Effector memory CD8-positive, alpha-beta T cell (primary cell): ENCODE data around the gene WIPF2.

Source experiments
- ATAC-seq: fragments of 150-1000 bp; cut with Tn5 transposase; replicated peaks from 2 replicates; pipeline ENCODE4 v1.10.0; 2021; ENCODE audit warnings: mild to moderate bottlenecking, moderate library complexity
- DNase-seq, 3 experiments: peaks; one replicate each; pipeline ENCODE4 v3.0.0; 2021
- H3K27ac Mint-ChIP-seq, 2 donors: one replicate each; pipeline ENCODE4 v1.8.0; 2022; ENCODE audit warnings: mild to moderate bottlenecking in 2 of 2, mixed read lengths in 2 of 2, moderate library complexity in 2 of 2
- H3K27me3 Mint-ChIP-seq, 2 donors: one replicate each; pipeline ENCODE4 v1.8.0; 2022; ENCODE audit warnings: mixed read lengths in 2 of 2
- H3K36me3 Mint-ChIP-seq: one replicate; pipeline ENCODE4 v1.8.0; 2022; ENCODE audit warnings: mild to moderate bottlenecking, moderate library complexity, mixed read lengths; ENCODE audit not compliant: insufficient read depth
- H3K4me1 Mint-ChIP-seq, 2 donors: one replicate each; pipeline ENCODE4 v1.8.0; 2022; ENCODE audit warnings: low read depth in 2 of 2, mixed read lengths in 2 of 2
- H3K4me3 Mint-ChIP-seq, 2 donors: one replicate each; pipeline ENCODE4 v1.8.0; 2022; ENCODE audit warnings: mild to moderate bottlenecking in 2 of 2, mixed read lengths in 2 of 2, moderate library complexity in 2 of 2
- H3K9me3 Mint-ChIP-seq, 2 donors: one replicate each; pipeline ENCODE4 v1.8.0; 2022; ENCODE audit warnings: mixed read lengths in 2 of 2
- total RNA-seq, 9 experiments: gene quantifications; one replicate each; lab custom pipeline; 2026; lab: John Stamatoyannopoulos, UW

The WIPF2 gene
- 53.1 to 79.3 (median 63.9) reads per million in 9 experiments for total RNA-seq

DNA sequence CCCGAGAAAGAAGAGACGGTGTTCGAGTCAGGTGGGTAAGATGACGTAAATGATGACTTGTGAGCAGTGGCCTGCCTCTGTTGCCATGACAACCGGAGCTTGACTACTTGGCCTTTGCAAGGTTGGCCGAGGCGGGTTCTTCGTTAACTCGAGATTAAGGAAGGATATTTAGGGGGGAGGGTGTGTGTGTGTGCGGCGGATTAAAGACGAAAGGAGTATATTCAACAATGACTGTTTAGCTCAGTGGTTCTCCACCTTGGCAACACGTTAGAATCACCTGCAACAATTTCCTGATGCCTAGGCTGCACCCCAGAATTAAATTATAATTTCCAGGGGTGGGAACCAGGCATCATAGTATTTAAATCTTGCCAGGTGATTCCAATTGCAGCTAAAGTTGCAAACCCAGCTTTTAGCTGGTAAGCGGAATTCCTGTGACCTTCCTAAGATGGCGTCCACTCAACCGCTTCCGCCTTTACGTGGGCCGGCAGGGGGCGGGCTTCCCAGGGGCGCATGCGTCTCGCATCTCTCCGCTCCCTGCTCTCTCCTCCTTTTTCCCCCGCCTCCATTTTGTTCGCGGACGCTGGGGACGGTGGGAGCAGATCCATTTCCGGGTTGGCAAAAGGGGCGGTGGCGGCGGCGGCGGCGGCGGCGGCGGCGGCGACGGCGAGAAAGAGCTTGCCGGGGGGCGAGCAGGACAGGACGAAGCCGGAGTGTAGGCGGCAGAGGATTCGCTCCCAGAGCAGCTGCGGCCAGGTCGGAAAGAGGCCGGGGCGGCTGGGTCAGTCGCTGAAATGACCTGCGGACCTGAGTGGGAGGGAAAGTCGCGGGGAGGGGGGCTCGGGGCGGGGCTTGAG is at the start of gene WIPF2:
WIPF2 (plus strand) TSS at position 565 of the 854 bp plus-strand sequence. CDS start 37,156 bp downstream, outside the sequence.
- no peaks in the 10 kb centered on the region for H3K27me3 Mint-ChIP-seq
- H3K36me3 Mint-ChIP-seq, result peaks cover 29% of the 10 kb centered on the region
- peak within 1 kb of the TSS; percentile 99 for H3K27ac Mint-ChIP-seq
- DNase-seq, result peak; percentile 95 to 97 (median 96)
- ATAC-seq, result peak; percentile 88
- no peaks in the 10 kb centered on the region for H3K9me3 Mint-ChIP-seq
- peak within 1 kb of the TSS; percentile 83 to 95 for H3K4me3 Mint-ChIP-seq
- peaks cover 14 to 36% of the 10 kb centered on the region in 2 donors for H3K4me1 Mint-ChIP-seq

GRCh38 chr17:40170325-40170724 is 48.8 kb upstream of the WIPF2 start:
- Mint-ChIP-seq H3K9me3 (no peaks in the 10 kb centered on the region), H3K27ac (no peak overlapping the region), H3K4me1 (peaks cover 8% of the 10 kb centered on the region in 2 donors), H3K4me3 (no peak overlapping the region), H3K27me3 (no peaks in the 10 kb centered on the region), H3K36me3 (peaks cover 79% of the 10 kb centered on the region)
- DNase-seq (no peak), ATAC-seq (no peak)

DNA sequence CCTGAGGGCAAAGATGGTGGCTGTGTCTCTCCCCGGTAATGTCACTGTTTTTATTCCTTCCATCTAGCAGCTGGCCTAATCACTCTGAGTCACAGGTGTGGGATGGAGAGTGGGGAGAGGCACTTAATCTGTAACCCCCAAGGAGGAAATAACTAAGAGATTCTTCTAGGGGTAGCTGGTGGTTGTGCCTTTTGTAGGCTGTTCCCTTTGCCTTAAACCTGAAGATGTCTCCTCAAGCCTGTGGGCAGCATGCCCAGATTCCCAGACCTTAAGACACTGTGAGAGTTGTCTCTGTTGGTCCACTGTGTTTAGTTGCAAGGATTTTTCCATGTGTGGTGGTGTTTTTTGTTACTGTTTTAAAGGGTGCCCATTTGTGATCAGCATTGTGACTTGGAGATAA is 47.4 kb upstream of the WIPF2 start:
- Mint-ChIP-seq H3K27ac (peak overlapping the region in 1 of 2 donors; percentile 78), H3K4me3 (no peak overlapping the region), H3K27me3 (no peaks in the 10 kb centered on the region), H3K4me1 (peaks cover 8 to 9% of the 10 kb centered on the region in 2 donors), H3K36me3 (peaks cover 69% of the 10 kb centered on the region), H3K9me3 (no peaks in the 10 kb centered on the region)
- ATAC-seq (no peak), DNase-seq (no peak)

DNA sequence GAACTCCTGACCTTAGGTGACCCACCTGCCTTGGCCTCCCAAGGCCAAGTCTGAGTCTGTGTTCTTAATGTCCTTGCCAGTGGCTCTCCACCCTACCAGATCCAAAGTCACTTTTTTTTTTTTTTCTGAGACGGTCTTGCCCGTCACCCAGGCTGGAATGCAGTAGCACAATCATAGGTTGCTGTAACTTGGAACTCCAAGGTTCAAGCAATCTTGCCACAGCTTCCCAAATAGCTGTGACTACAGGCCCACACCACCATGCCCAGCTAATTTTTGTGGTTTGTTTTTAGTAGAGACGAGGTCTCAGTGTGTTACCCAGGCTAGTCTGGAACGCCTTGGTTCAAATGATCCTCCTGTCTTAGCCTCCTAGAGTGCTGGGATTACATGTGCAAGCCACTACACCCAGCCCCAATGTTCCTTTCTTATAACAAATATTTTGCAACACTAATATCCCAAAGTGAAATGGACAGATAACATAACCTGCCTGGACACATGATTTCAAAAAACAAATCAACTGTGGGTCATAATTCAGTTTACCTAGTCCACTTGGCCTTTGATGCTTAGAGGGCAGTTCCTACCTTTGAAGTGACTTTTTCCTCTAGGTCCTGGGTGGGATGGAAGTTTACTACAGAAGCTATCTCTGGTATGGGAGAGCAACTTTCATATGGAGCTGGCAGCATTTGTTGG is 45.9 kb upstream of the WIPF2 start:
- no peaks in the 10 kb centered on the region for H3K27me3 Mint-ChIP-seq

GRCh38 chr17:40173778-40174135 is 45.3 kb upstream of the WIPF2 start:
- H3K4me3 Mint-ChIP-seq, result no peak overlapping the region
- ATAC-seq, result no peak
- peaks cover 58% of the 10 kb centered on the region for H3K36me3 Mint-ChIP-seq
- H3K27me3 Mint-ChIP-seq, result no peaks in the 10 kb centered on the region
- no peak for DNase-seq
- no peaks in the 10 kb centered on the region for H3K9me3 Mint-ChIP-seq
- H3K4me1 Mint-ChIP-seq, result peaks cover 1 to 10% of the 10 kb centered on the region in 2 donors
- no peak overlapping the region for H3K27ac Mint-ChIP-seq

More for the DNA sequence above, 45.9 kb upstream of the WIPF2 start:
- Mint-ChIP-seq H3K27ac (no peak overlapping the region), H3K36me3 (peaks cover 63% of the 10 kb centered on the region), H3K4me1 (peaks cover 6 to 12% of the 10 kb centered on the region in 2 donors), H3K9me3 (no peaks in the 10 kb centered on the region), H3K4me3 (no peak overlapping the region)
- ATAC-seq (no peak), DNase-seq (no peak)

DNA sequence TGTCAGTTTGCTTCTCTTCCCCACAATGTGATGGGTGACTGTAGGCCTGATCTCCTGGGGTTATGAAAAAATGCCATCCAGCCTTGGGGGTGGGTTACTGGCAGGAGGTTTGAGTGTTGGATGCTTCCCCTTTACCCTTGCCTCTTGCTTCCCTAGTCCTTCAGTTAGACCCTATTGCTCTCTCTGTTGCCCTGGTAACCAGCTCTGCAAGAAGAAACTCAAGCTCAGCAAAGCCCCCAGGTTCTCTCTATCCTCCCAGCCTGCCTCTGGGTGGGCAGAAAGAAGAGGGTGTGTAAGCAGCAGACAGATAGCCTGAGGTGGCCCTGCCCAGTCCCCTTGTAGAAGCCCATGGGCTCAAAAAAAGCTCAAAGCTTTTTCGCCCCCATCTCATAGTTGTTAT is 44.6 kb upstream of the WIPF2 start:
- Mint-ChIP-seq H3K9me3 (no peaks in the 10 kb centered on the region), H3K4me1 (peaks cover 0 to 9% of the 10 kb centered on the region in 2 donors), H3K27me3 (no peaks in the 10 kb centered on the region), H3K36me3 (peaks cover 51% of the 10 kb centered on the region), H3K4me3 (no peak overlapping the region), H3K27ac (peak overlapping the region in 1 of 2 donors; percentile 38)
- ATAC-seq (no peak), DNase-seq (no peak)

GRCh38 chr17:40175928-40176753 is 43.0 kb upstream of the WIPF2 start:
- H3K27ac Mint-ChIP-seq, result no peak overlapping the region
- peaks cover 0 to 9% of the 10 kb centered on the region in 2 donors for H3K4me1 Mint-ChIP-seq
- no peaks in the 10 kb centered on the region for H3K9me3 Mint-ChIP-seq
- ATAC-seq (no peak), DNase-seq (no peak)
- no peak overlapping the region for H3K4me3 Mint-ChIP-seq
- H3K27me3 Mint-ChIP-seq, result no peaks in the 10 kb centered on the region
- H3K36me3 Mint-ChIP-seq, result peaks cover 34% of the 10 kb centered on the region

DNA sequence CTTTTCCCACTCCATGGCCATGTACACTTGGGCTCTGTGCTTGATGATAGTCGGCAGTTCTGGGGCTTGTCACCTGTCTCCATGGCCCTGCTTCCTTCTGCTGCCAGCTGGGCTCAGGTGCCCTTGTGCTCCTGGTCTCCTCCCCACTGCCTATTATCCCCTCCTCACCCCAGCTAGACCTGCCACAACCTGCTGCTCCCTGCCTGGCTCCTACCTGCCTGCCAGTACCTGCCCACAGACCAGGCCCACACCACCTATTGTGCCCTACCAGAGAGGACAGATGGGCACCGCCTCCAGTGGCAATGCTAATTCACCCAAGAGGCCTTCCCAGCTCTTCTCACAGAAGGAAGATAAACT is 42.4 kb upstream of the WIPF2 start:
- H3K9me3 Mint-ChIP-seq, result no peaks in the 10 kb centered on the region
- ATAC-seq, result no peak
- H3K27me3 Mint-ChIP-seq, result no peaks in the 10 kb centered on the region
- peaks cover 30% of the 10 kb centered on the region for H3K36me3 Mint-ChIP-seq
- DNase-seq, result no peak
- no peak overlapping the region for H3K27ac Mint-ChIP-seq
- H3K4me3 Mint-ChIP-seq, result peak overlapping the region; percentile 41 to 49
- peaks cover 0 to 9% of the 10 kb centered on the region in 2 donors for H3K4me1 Mint-ChIP-seq

DNA sequence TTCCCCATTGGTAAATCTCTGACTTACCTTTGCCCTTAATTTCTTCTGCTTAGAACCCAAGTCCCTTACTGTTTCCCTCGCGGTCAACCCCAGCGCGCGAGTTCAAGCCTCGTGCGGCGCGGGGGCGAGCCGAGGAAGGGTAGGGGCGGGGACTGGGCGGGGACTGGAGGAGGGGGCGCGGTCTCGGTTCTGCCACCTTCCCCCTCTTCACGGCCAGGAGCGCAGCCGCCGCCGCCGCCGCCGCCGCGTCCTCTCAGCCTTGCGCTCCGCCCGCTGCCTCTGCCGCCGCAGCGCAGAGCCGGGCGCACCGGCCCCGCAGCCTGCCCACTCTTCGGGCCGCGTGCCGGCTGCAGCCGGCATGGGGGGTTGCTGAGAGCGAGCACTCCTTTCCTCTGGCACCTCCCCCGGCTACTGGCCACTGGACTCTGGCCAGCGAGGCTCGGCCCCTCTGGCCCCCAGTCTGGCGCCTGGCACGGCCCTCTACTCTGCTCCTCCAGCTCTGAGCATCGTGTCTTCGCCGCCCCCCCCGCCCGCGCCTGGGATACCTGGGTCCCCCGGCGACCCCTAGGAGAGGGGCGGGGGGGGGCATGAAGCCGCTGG is 41.7 kb upstream of the WIPF2 start, which contains the start of gene RAPGEFL1:
RAPGEFL1 (plus strand) TSS at position 196 of the 600 bp plus-strand sequence; CDS start at position 588, 392 bp downstream.
- H3K27ac Mint-ChIP-seq, result no peak within 1 kb of the TSS
- peak; percentile 54 to 72 (median 68) for DNase-seq
- peak within 1 kb of the TSS; percentile 43 to 67 for H3K4me3 Mint-ChIP-seq
- H3K27me3 Mint-ChIP-seq, result no peaks in the 10 kb centered on the region
- no peaks in the 10 kb centered on the region for H3K9me3 Mint-ChIP-seq
- peaks cover 0 to 9% of the 10 kb centered on the region in 2 donors for H3K4me1 Mint-ChIP-seq
- ATAC-seq, result peak; percentile 98
- H3K36me3 Mint-ChIP-seq, result peaks cover 26% of the 10 kb centered on the region

- H3K27me3 Mint-ChIP-seq, result no peaks in the 10 kb centered on the region
- peaks cover 0 to 9% of the 10 kb centered on the region in 2 donors for H3K4me1 Mint-ChIP-seq
- ATAC-seq, result no peak
- peak overlapping the region; percentile 43 to 67 for H3K4me3 Mint-ChIP-seq
- no peak for DNase-seq
- no peaks in the 10 kb centered on the region for H3K9me3 Mint-ChIP-seq
- peaks cover 19% of the 10 kb centered on the region for H3K36me3 Mint-ChIP-seq
- H3K27ac Mint-ChIP-seq, result peak overlapping the region in 1 of 2 donors; percentile 68
Observed at GRCh38 chr17:40178021-40178601, 41.0 kb upstream of the WIPF2 start.

DNA sequence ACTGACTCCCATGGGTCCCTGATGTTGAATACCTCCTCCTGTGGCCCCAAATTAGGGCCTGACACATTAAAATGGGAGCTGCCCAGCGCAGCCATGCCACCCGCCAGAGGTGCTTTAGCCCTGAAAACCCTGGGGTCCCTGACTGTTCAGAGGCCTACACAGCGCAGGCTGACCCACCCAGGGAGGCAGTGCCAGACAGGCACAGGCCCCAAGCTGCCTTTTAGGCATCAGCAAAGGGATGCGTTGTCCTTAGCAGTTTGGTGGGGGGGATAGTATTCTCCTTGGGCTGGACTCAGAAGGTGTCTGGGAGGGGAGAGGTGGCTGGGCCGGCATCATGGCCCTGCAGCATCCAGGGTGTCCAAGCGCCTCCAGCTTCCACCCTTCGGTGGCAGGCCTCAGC is 40.4 kb upstream of the WIPF2 start:
- Mint-ChIP-seq H3K27me3 (no peaks in the 10 kb centered on the region), H3K9me3 (no peaks in the 10 kb centered on the region), H3K4me3 (peak overlapping the region; percentile 43 to 67), H3K36me3 (peaks cover 18% of the 10 kb centered on the region), H3K4me1 (peaks cover 0 to 9% of the 10 kb centered on the region in 2 donors), H3K27ac (peak overlapping the region in 1 of 2 donors; percentile 68)
- DNase-seq, result no peak
- ATAC-seq, result no peak

DNA sequence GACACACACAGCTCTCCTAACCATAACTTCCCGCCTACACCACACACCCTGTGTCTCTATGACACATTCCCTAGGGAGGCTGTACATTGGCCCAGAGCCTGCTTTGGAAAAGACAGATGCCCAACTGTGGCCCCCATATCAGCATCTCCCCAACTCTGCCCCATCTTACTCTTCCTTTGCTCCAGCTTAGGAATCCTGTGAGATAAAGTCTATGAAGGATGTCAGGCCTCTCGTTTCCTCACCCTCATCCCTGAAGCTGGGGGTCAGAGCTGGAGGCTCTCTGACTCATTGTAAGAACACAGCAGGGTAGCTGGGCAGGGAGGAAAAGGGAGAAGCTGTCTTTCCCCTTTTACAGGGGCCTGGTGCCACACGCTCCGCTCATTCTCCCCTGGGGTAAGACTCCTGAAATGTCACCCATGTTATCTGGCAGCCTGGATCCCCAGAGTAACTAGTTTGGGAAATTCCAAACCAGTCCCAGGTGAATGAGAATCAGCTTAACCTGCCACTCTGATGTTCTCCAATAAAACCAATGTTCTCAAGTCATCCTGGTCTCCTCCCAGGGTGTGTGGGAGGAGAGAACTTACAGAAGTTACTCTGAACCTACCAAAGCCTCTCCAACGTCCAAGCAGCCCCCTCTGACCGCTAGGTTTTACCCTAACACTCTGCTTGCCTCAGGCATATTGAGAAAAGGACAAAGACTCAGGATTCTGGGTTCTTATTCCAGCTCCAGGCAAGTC is 39.0 kb upstream of the WIPF2 start:
- Mint-ChIP-seq H3K9me3 (no peaks in the 10 kb centered on the region), H3K27me3 (no peaks in the 10 kb centered on the region), H3K36me3 (peaks cover 13% of the 10 kb centered on the region), H3K27ac (no peak overlapping the region), H3K4me1 (peaks cover 0 to 9% of the 10 kb centered on the region in 2 donors), H3K4me3 (no peak overlapping the region)
- ATAC-seq (no peak), DNase-seq (no peak)
